ENCODE data around the gene IGSF9.

Gene IGSF9

DNA sequence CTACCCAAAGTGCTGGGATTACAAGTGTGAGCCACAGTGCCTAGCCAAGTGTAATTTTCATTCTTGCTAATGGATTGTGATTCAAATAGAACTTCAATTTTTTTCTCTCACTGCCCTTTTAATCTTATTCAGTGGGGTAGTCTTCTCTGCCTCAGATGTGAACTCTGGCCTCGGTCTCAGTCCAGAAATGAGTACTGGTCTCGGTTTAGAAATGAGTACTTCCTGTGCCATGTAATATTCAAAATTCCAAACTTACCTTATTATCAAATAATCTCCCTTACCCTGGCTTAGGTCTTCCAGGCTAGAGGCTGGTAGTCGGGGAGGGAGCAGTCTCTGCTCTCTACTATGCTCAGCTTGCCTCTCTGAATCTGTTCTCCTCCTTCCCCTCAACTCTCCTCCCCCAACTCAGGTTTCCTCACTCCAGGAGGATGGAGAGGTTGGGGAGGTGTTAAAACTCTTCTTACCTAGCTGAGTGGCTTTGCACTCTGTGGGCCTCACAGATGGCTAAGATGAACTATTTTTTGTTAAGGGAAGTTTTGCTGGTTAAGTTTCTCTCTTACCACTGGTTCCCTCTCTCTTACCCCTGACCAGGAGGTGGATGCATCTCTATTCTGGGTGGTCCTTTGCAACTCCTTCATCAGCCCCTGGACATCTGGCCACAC is 13.4 kb upstream of the IGSF9 start:
- in situ Hi-C loops (cut with HindIII; ENCODE audit: low sequenced_read_pairs): no loop called here
- TF ChIP-seq, protein P1, sequence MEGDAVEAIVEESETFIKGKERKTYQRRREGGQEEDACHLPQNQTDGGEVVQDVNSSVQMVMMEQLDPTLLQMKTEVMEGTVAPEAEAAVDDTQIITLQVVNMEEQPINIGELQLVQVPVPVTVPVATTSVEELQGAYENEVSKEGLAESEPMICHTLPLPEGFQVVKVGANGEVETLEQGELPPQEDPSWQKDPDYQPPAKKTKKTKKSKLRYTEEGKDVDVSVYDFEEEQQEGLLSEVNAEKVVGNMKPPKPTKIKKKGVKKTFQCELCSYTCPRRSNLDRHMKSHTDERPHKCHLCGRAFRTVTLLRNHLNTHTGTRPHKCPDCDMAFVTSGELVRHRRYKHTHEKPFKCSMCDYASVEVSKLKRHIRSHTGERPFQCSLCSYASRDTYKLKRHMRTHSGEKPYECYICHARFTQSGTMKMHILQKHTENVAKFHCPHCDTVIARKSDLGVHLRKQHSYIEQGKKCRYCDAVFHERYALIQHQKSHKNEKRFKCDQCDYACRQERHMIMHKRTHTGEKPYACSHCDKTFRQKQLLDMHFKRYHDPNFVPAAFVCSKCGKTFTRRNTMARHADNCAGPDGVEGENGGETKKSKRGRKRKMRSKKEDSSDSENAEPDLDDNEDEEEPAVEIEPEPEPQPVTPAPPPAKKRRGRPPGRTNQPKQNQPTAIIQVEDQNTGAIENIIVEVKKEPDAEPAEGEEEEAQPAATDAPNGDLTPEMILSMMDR (IDR thresholded peaks at IDR 0.05; ENCODE audit: low read depth, low read length): no peak
- H3K4me3 ChIP-seq (ENCODE audit: low read depth, low read length): no peak overlapping the region
- no peak for DNase-seq (ENCODE audit: low read depth, low spot score)

- DNase-seq (ENCODE audit: low read depth, low spot score): no peak
- in situ Hi-C loops (cut with HindIII; ENCODE audit: low sequenced_read_pairs): no loop called here
- H3K4me3 ChIP-seq (ENCODE audit: low read depth, low read length): no peak overlapping the region
- TF ChIP-seq, protein P1 (IDR thresholded peaks at IDR 0.05; ENCODE audit: low read depth, low read length): no peak
Measured at GRCh38 chr1:159957824-159958268, 12.4 kb upstream of the IGSF9 start.

GRCh38 chr1:159955456-159955855 is 10.0 kb upstream of the IGSF9 start:
- DNase-seq (ENCODE audit: low read depth, low spot score): no peak
- H3K4me3 ChIP-seq (ENCODE audit: low read depth, low read length): no peak overlapping the region
- TF ChIP-seq, protein P1 (IDR thresholded peaks at IDR 0.05; ENCODE audit: low read depth, low read length): no peak
- in situ Hi-C loops (cut with HindIII; ENCODE audit: low sequenced_read_pairs): no loop called here

DNA sequence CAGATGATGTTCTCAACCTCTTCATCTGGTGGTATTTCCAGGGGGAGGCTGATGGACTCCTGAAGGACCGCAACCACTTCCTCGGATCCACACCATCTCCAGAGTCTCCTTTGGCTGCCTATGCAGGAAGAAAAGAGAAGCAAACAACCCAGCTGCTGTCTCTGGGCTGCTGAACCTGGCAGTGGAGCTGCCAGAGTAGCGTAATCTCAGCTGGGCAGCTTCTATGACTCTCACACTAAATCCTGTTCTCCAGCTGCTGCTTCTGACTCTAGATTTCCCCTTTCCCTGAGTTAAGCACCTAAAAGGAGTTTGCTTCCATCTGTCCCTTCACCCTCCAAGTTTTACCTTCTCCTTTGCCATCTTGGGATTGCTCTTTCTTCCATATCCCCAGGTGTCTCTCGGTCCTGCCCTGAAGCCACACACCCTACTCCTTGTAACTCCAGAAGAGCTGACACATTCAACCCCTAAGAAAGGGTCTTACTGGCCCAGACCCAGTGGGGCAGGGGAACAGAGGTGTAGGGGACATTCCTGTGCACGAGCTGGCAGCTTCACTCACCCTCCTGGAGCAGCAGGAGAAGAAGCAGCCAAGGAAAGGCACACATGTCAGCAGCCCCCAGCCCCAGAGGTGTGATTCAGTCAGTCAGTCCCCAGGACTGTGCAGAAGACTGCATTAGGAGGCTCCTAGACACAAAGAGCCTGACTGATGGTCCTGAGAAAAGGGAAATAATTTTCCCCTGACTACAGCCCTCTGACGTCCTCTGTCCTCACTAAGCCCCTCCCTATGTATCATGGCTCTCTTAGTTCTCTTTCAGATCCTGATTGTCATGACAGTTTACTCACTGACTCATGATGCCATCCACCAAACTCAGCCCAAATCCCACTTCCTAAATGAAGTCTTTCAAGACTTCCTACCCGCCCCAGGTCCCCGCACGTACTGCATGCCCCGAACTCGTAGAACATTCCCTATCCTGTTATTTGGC is 8.4 kb upstream of the IGSF9 start, which contains the start of gene SLAMF9:
SLAMF9 (minus strand) TSS at position 702 of the 980 bp plus-strand sequence; CDS start at position 602, 100 bp downstream.
- in situ Hi-C loops (cut with HindIII; ENCODE audit: low sequenced_read_pairs): no loop called here
- TF ChIP-seq, protein P1 (IDR thresholded peaks at IDR 0.05; ENCODE audit: low read depth, low read length): no peak
- H3K4me3 ChIP-seq (ENCODE audit: low read depth, low read length): no peak within 1 kb of the TSS
- peak; percentile 44 for DNase-seq (ENCODE audit: low read depth, low spot score)

DNA sequence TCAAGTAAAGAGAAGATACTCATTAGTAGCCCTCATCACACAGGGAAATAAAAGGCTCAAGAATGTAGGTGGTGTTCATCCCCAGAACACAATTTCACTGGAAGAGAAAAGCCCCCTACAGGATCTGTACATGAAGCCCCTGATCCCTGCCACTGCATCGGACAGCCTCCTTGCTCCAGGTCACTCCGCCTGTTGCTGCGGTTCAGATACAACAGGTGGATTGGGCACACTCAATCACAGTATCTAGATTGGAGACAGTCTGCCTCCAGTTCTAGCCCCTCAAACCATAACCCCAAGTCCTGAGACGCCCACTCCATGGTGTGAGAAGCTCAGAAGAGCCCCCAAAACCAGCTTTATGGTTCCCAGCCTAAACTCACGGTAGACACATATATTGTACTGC is 7.5 kb upstream of the IGSF9 start:
- no peak for DNase-seq (ENCODE audit: low read depth, low spot score)
- no peak overlapping the region for H3K4me3 ChIP-seq (ENCODE audit: low read depth, low read length)
- TF ChIP-seq, protein P1 (IDR thresholded peaks at IDR 0.05; ENCODE audit: low read depth, low read length): no peak
- in situ Hi-C loops (cut with HindIII; ENCODE audit: low sequenced_read_pairs): no loop called here

- in situ Hi-C loops (cut with HindIII; ENCODE audit: low sequenced_read_pairs): no loop called here
- TF ChIP-seq, protein P1 (IDR thresholded peaks at IDR 0.05; ENCODE audit: low read depth, low read length): no peak
Measured at GRCh38 chr1:159951551-159951950, 6.1 kb upstream of the IGSF9 start.

More at GRCh38 chr1:159951551-159951950, 6.1 kb upstream of the IGSF9 start:
- H3K4me3 ChIP-seq (ENCODE audit: low read depth, low read length): no peak overlapping the region
- no peak for DNase-seq (ENCODE audit: low read depth, low spot score)
